Osteoblast (primary cell): ENCODE results near the gene LAMB4. TPM values are rescaled to one million over a fixed set of nuclear protein-coding genes. Genes with fewer than 3 reads are reported as not detected.

ENCODE experiments used
- DNase-seq: peaks from one replicate; pipeline ENCODE4 v3.0.0; 2011; ENCODE audit warnings: low spot score, mixed read lengths; ENCODE audit not compliant: insufficient read length; ENCODE audit errors: missing footprints
- H2AFZ ChIP-seq: 2 replicates; pipeline ENCODE4 v1.6.0; 2011; ENCODE audit warnings: mild to moderate bottlenecking, low read length
- H3K27ac ChIP-seq: 2 replicates; pipeline ENCODE4 v1.5.1; 2011; ENCODE audit warnings: mild to moderate bottlenecking, low read depth, low read length, moderate library complexity
- H3K27me3 ChIP-seq: 2 replicates; pipeline ENCODE4 v1.6.0; 2012; ENCODE audit warnings: mild to moderate bottlenecking, control low read depth, inconsistent platforms, low read length, moderate library complexity; ENCODE audit not compliant: insufficient read depth
- H3K36me3 ChIP-seq: 2 replicates; pipeline ENCODE4 v1.5.1; 2011; ENCODE audit warnings: mild to moderate bottlenecking, low read length, control low read depth, moderate library complexity; ENCODE audit not compliant: insufficient read depth
- H3K4me1 ChIP-seq: 2 replicates; pipeline ENCODE4 v1.5.1; 2011; ENCODE audit warnings: mild to moderate bottlenecking, low read length, control low read depth, moderate library complexity; ENCODE audit not compliant: insufficient read depth
- H3K4me2 ChIP-seq: 2 replicates; pipeline ENCODE4 v1.6.0; 2011; ENCODE audit warnings: mild to moderate bottlenecking, low read length; ENCODE audit not compliant: insufficient read depth
- H3K4me3 ChIP-seq: fragments of 200-600 bp; sonication (generic); 3 replicates; pipeline ENCODE4 v1.5.1; 2012; ENCODE audit warnings: mild to moderate bottlenecking, low read length, inconsistent platforms; ENCODE audit not compliant: insufficient read depth
- H3K79me2 ChIP-seq: 2 replicates; pipeline ENCODE4 v1.6.0; 2012; ENCODE audit warnings: mild to moderate bottlenecking, low read length, control low read depth, inconsistent platforms; ENCODE audit not compliant: insufficient read depth
- H3K9me3 ChIP-seq: 2 replicates; pipeline ENCODE4 v1.5.1; 2011; ENCODE audit warnings: low read depth, low read length, control low read depth
- H4K20me1 ChIP-seq: 2 replicates; pipeline ENCODE4 v1.6.0; 2012; ENCODE audit warnings: mild to moderate bottlenecking, low read length, control low read depth; ENCODE audit not compliant: insufficient read depth
- total RNA-seq: library from RNA; depleted of rRNA; stranded (reverse); fragments of >200 nt; gene quantifications from 2 replicates; pipeline ENCODE4 v1.2.3, GENCODE V29; 2012
- TF ChIP-seq, protein P1 (sequence below): IDR thresholded peaks from 2 replicates; pipeline ENCODE4 v1.5.1; 2011; ENCODE audit warnings: mild to moderate bottlenecking, low read depth, low read length, moderate library complexity; ENCODE audit errors: extremely low read depth

Gene LAMB4
- total RNA-seq, 1 donor, result 0.36 TPM

GRCh38 chr7:108156897-108157605 lies 26.9 kb upstream of the LAMB4 start:
- Histone ChIP-seq H3K4me3 (no peak overlapping the region), H3K4me1 (no peaks in the 10 kb centered on the region), H4K20me1 (no peaks in the 10 kb centered on the region), H3K27me3 (no peaks in the 10 kb centered on the region), H2AFZ (peak overlapping the region; percentile 73), H3K36me3 (no peaks in the 10 kb centered on the region), H3K27ac (no peak overlapping the region), H3K79me2 (no peaks in the 10 kb centered on the region), H3K4me2 (peak overlapping the region; percentile 17), H3K9me3 (no peaks in the 10 kb centered on the region)
- TF ChIP-seq, protein P1, sequence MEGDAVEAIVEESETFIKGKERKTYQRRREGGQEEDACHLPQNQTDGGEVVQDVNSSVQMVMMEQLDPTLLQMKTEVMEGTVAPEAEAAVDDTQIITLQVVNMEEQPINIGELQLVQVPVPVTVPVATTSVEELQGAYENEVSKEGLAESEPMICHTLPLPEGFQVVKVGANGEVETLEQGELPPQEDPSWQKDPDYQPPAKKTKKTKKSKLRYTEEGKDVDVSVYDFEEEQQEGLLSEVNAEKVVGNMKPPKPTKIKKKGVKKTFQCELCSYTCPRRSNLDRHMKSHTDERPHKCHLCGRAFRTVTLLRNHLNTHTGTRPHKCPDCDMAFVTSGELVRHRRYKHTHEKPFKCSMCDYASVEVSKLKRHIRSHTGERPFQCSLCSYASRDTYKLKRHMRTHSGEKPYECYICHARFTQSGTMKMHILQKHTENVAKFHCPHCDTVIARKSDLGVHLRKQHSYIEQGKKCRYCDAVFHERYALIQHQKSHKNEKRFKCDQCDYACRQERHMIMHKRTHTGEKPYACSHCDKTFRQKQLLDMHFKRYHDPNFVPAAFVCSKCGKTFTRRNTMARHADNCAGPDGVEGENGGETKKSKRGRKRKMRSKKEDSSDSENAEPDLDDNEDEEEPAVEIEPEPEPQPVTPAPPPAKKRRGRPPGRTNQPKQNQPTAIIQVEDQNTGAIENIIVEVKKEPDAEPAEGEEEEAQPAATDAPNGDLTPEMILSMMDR, result no peak
- no peak for DNase-seq

DNA sequence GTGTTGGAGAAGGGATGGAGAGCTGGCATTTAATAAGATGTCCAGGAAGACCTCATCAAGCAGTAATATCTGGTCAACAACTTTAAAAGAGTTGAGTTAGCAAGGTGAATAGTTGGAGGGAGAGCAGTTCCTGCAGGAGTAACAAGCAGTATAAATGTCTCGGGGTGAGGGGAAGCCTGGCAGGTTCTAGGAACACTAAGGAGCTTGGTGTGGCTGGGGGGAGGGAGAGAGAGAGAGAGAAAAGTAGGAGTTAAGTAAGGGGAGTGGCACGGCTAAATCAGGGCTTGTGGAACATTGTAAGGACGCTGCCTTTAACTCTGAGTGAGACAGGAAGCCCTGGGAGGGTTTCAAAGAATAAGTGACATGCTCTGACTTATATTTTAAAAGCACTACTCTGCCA lies 22.0 kb upstream of the LAMB4 start:
- H3K27ac ChIP-seq, result no peak overlapping the region
- no peak overlapping the region for H3K4me3 ChIP-seq
- no peak overlapping the region for H2AFZ ChIP-seq
- H3K9me3 ChIP-seq, result no peaks in the 10 kb centered on the region
- no peak for DNase-seq
- H3K79me2 ChIP-seq, result no peaks in the 10 kb centered on the region
- no peak overlapping the region for H3K4me2 ChIP-seq
- H3K27me3 ChIP-seq, result no peaks in the 10 kb centered on the region
- no peaks in the 10 kb centered on the region for H4K20me1 ChIP-seq
- no peaks in the 10 kb centered on the region for H3K36me3 ChIP-seq
- no peaks in the 10 kb centered on the region for H3K4me1 ChIP-seq
- TF ChIP-seq, protein P1, result no peak

DNA sequence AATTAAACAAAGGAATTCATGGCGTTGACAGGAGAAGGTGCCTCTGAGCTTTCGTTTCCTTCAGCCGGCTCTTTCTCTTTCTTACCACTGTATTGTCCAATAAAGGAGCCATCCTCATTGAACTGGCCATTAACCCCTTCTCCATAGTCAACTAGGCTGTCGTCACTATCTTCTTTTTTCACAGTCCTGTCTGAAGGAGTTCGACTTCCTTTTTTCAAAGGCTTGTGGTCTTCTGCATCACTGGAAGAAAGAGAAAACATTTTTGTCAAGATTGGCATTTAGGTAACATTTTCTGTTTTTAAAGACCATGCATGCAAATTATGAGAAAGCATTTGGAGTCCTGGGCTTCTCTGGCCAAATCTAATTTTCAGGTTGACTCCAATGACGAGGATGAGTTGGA lies 19.7 kb upstream of the LAMB4 start:
- Histone ChIP-seq H3K4me1 (peaks cover 3% of the 10 kb centered on the region), H3K9me3 (no peaks in the 10 kb centered on the region), H3K4me2 (no peak overlapping the region), H3K27ac (no peak overlapping the region), H3K4me3 (no peak overlapping the region), H3K27me3 (no peaks in the 10 kb centered on the region), H3K79me2 (no peaks in the 10 kb centered on the region), H3K36me3 (no peaks in the 10 kb centered on the region), H4K20me1 (no peaks in the 10 kb centered on the region), H2AFZ (no peak overlapping the region)
- TF ChIP-seq, protein P1, result no peak
- DNase-seq, result no peak

DNA sequence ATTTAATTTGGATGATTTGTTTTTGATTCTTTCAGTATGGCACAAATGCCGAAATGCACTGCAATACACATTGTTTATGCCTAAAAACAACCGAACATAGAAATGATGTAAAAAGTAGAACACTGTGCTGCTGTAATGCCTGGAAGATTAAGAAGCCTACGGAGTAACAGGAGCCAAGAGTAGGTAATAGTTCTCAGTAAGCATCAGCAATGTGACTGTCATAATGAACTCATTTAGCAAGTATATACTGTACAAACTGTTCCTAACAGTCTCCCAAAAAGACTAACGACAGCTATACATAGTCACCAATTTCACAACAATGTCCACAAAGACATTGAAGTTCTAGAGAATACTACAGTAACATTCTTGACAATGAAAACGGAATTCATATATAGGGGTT lies 19.0 kb upstream of the LAMB4 start:
- DNase-seq, result no peak
- Histone ChIP-seq H3K4me2 (no peak overlapping the region), H3K27ac (no peak overlapping the region), H3K9me3 (no peaks in the 10 kb centered on the region), H3K79me2 (no peaks in the 10 kb centered on the region), H3K4me1 (peaks cover 3% of the 10 kb centered on the region), H3K27me3 (no peaks in the 10 kb centered on the region), H2AFZ (no peak overlapping the region), H3K36me3 (no peaks in the 10 kb centered on the region), H4K20me1 (no peaks in the 10 kb centered on the region), H3K4me3 (no peak overlapping the region)
- TF ChIP-seq, protein P1, result no peak
